ENCODE results near the gene FAU. TPM values are rescaled to one million over a fixed set of nuclear protein-coding genes. Genes with fewer than 3 reads are reported as not detected.

FAU gene
- total and polyA plus RNA-seq, 4 donors, result 674 to 1,172 (median 921) TPM

- Histone ChIP-seq H3K9me3 (ENCODE audit: control insufficient read depth, low read length) (no peaks in the 10 kb centered on the region), H3K36me3 (ENCODE audit: control insufficient read depth in 1 of 2, insufficient read depth in 2 of 2, low read length in 1 of 2) (no peaks in the 10 kb centered on the region), H3K4me1 (ENCODE audit: control insufficient read depth in 1 of 2, insufficient read depth in 2 of 2, low read length in 2 of 2) (no peaks in the 10 kb centered on the region), H3K4me3 (ENCODE audit: low read length in 2 of 2) (no peak overlapping the region), H3K27me3 (ENCODE audit: control insufficient read depth in 1 of 2, insufficient read depth in 2 of 2, low read length in 1 of 2) (no peaks in the 10 kb centered on the region), H3K27ac (ENCODE audit: low read depth in 1 of 2, low read length in 2 of 2) (no peak overlapping the region)
- 71 to 74% methylated on average over 22 of the region's 22 CpGs for WGBS, 2 donors
- no peak for DNase-seq
- intact Hi-C loops (cut with DNase I), result loop anchor here in 1 of 2 donors (5.0 kb wide), 1 partner anchor 53 kb away; the partner anchor contains the start of gene SAC3D1
- ATAC-seq (ENCODE audit: low FRiP score), result no peak
Measured at GRCh38 chr11:65095427-65095826, 26.5 kb downstream of the FAU start.

DNA sequence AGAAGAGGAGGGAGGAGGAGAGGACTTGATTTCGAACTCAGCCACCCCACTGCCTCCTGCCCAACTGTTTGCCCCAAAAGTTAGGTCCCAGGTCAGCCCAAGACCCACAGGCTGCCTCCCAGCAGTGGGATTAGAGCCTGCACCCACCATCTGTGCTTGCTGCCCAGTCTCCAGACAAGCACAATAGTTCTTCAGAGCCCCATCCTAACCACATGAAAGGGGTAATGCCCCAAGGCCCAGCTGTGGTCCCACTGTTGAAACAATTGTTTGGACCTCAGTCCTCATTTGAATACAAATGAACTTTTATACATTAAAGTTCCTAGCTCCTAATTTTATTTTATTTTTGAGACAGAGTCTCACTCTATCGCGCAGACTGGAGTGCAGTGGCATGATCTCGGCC is 31.3 kb downstream of the FAU start:
- WGBS, 2 donors, result 89 to 95% methylated on average over 4 of the region's 4 CpGs
- no peak for DNase-seq
- ATAC-seq (ENCODE audit: low FRiP score), result no peak

GRCh38 chr11:65089621-65090020 is 32.3 kb downstream of the FAU start:
- H3K27ac ChIP-seq (ENCODE audit: low read depth in 1 of 2, low read length in 2 of 2), result no peak overlapping the region
- H3K27me3 ChIP-seq (ENCODE audit: control insufficient read depth in 1 of 2, insufficient read depth in 2 of 2, low read length in 1 of 2), result no peaks in the 10 kb centered on the region
- H3K9me3 ChIP-seq (ENCODE audit: control insufficient read depth, low read length), result no peaks in the 10 kb centered on the region
- 89 to 91% methylated on average over 4 of the region's 4 CpGs for WGBS, 2 donors
- H3K4me1 ChIP-seq (ENCODE audit: control insufficient read depth in 1 of 2, insufficient read depth in 2 of 2, low read length in 2 of 2), result no peaks in the 10 kb centered on the region
- no peak overlapping the region for H3K4me3 ChIP-seq (ENCODE audit: low read length in 2 of 2)
- intact Hi-C loops (cut with DNase I), result loop anchor here in 1 of 2 donors (10.0 kb wide), 1 partner anchor 65 kb away; the partner anchor contains the start of gene SNX15
- ATAC-seq (ENCODE audit: low FRiP score), result no peak
- no peak for DNase-seq
- H3K36me3 ChIP-seq (ENCODE audit: control insufficient read depth in 1 of 2, insufficient read depth in 2 of 2, low read length in 1 of 2), result no peaks in the 10 kb centered on the region

More for the DNA sequence above, 31.3 kb downstream of the FAU start:
- Histone ChIP-seq H3K9me3 (ENCODE audit: control insufficient read depth, low read length) (no peaks in the 10 kb centered on the region), H3K36me3 (ENCODE audit: control insufficient read depth in 1 of 2, insufficient read depth in 2 of 2, low read length in 1 of 2) (no peaks in the 10 kb centered on the region), H3K4me3 (ENCODE audit: low read length in 2 of 2) (no peak overlapping the region), H3K4me1 (ENCODE audit: control insufficient read depth in 1 of 2, insufficient read depth in 2 of 2, low read length in 2 of 2) (no peaks in the 10 kb centered on the region), H3K27ac (ENCODE audit: low read depth in 1 of 2, low read length in 2 of 2) (no peak overlapping the region), H3K27me3 (ENCODE audit: control insufficient read depth in 1 of 2, insufficient read depth in 2 of 2, low read length in 1 of 2) (no peaks in the 10 kb centered on the region)
- intact Hi-C loops (cut with DNase I), result no loop called here

DNA sequence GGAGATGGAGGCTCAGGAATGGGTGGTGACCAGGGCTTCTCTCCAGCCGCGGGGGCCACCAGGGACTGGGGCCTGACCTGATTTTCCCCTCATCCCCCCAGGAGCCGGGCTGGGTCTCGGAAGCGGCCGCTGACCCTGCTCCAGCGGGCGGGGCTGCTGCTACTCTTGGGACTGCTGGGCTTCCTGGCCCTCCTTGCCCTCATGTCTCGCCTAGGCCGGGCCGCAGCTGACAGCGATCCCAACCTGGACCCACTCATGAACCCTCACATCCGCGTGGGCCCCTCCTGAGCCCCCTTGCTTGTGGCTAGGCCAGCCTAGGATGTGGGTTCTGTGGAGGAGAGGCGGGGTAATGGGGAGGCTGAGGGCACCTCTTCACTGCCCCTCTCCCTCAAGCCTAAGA is 34.1 kb downstream of the FAU start:
- no peak overlapping the region for H3K27ac ChIP-seq (ENCODE audit: low read depth in 1 of 2, low read length in 2 of 2)
- no peaks in the 10 kb centered on the region for H3K27me3 ChIP-seq (ENCODE audit: control insufficient read depth in 1 of 2, insufficient read depth in 2 of 2, low read length in 1 of 2)
- 90 to 93% methylated on average over 15 of the region's 15 CpGs for WGBS, 2 donors
- no peak overlapping the region for H3K4me3 ChIP-seq (ENCODE audit: low read length in 2 of 2)
- no peaks in the 10 kb centered on the region for H3K4me1 ChIP-seq (ENCODE audit: control insufficient read depth in 1 of 2, insufficient read depth in 2 of 2, low read length in 2 of 2)
- ATAC-seq (ENCODE audit: low FRiP score) (no peak), DNase-seq (no peak)
- intact Hi-C loops (cut with DNase I), result loop anchor here in 1 of 2 donors (10.0 kb wide), 1 partner anchor 63 kb away; the partner anchor contains the start of gene SNX15
- H3K9me3 ChIP-seq (ENCODE audit: control insufficient read depth, low read length), result no peaks in the 10 kb centered on the region
- H3K36me3 ChIP-seq (ENCODE audit: control insufficient read depth in 1 of 2, insufficient read depth in 2 of 2, low read length in 1 of 2), result no peaks in the 10 kb centered on the region

DNA sequence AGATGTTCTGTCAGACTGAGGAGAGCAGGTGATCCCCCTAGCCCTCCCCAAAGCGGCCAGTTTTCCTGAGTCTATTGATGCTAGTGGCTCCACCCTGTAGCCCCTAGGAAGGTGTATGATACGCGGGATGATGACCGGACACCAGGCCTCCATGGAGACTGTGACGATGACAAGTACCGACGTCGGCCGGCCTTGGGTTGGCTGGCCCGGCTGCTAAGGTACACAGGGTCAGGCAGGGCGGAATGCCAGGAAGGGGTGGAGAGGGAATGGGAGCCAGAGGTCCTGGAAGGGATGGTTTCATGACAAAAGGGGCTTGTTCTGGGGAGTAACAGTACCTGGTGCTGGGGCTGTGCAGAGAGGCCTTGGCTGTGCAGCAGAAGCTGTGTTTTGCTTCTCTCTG is 34.7 kb downstream of the FAU start:
- intact Hi-C loops (cut with DNase I), result loop anchor here in 1 of 2 donors (10.0 kb wide), 1 partner anchor 62 kb away; the partner anchor contains the start of gene SNX15
- H3K4me1 ChIP-seq (ENCODE audit: control insufficient read depth in 1 of 2, insufficient read depth in 2 of 2, low read length in 2 of 2), result no peaks in the 10 kb centered on the region
- H3K4me3 ChIP-seq (ENCODE audit: low read length in 2 of 2), result no peak overlapping the region
- no peak for DNase-seq
- no peak for ATAC-seq (ENCODE audit: low FRiP score)
- no peaks in the 10 kb centered on the region for H3K27me3 ChIP-seq (ENCODE audit: control insufficient read depth in 1 of 2, insufficient read depth in 2 of 2, low read length in 1 of 2)
- H3K27ac ChIP-seq (ENCODE audit: low read depth in 1 of 2, low read length in 2 of 2), result no peak overlapping the region
- H3K9me3 ChIP-seq (ENCODE audit: control insufficient read depth, low read length), result no peaks in the 10 kb centered on the region
- 86 to 89% methylated on average over 11 of the region's 11 CpGs for WGBS, 2 donors
- no peaks in the 10 kb centered on the region for H3K36me3 ChIP-seq (ENCODE audit: control insufficient read depth in 1 of 2, insufficient read depth in 2 of 2, low read length in 1 of 2)

DNA sequence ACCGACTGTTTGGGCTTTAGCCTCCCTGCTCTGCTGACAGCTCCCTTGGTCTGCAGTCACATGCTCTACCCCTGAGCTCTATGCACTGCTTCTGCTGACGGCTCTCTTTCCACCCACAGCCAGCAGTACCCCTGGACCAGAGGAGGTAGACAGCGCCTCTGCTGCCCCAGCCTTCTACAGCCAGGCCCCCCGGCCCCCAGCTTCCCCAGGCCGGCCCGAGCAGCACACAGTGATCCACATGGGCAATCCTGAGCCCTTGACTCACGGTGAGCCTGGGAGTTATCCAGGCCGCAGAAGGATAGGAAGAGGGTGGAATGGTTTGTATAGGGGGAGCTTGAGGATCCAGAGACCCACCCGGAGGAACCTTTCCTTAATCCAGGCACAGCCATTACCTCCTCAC is 35.1 kb downstream of the FAU start:
- Histone ChIP-seq H3K36me3 (ENCODE audit: control insufficient read depth in 1 of 2, insufficient read depth in 2 of 2, low read length in 1 of 2) (no peaks in the 10 kb centered on the region), H3K27me3 (ENCODE audit: control insufficient read depth in 1 of 2, insufficient read depth in 2 of 2, low read length in 1 of 2) (no peaks in the 10 kb centered on the region), H3K27ac (ENCODE audit: low read depth in 1 of 2, low read length in 2 of 2) (no peak overlapping the region), H3K4me3 (ENCODE audit: low read length in 2 of 2) (no peak overlapping the region), H3K4me1 (ENCODE audit: control insufficient read depth in 1 of 2, insufficient read depth in 2 of 2, low read length in 2 of 2) (no peaks in the 10 kb centered on the region), H3K9me3 (ENCODE audit: control insufficient read depth, low read length) (no peaks in the 10 kb centered on the region)
- intact Hi-C loops (cut with DNase I), result loop anchor here in 1 of 2 donors (10.0 kb wide), 1 partner anchor 62 kb away; the partner anchor contains the start of gene SNX15
- no peak for ATAC-seq (ENCODE audit: low FRiP score)
- no peak for DNase-seq
- WGBS, 2 donors, result 88 to 94% methylated on average over 9 of the region's 9 CpGs

- H3K36me3 ChIP-seq (ENCODE audit: control insufficient read depth in 1 of 2, insufficient read depth in 2 of 2, low read length in 1 of 2), result no peaks in the 10 kb centered on the region
- H3K27ac ChIP-seq (ENCODE audit: low read depth in 1 of 2, low read length in 2 of 2), result no peak overlapping the region
- H3K4me3 ChIP-seq (ENCODE audit: low read length in 2 of 2), result no peak overlapping the region
- no peaks in the 10 kb centered on the region for H3K9me3 ChIP-seq (ENCODE audit: control insufficient read depth, low read length)
- no peaks in the 10 kb centered on the region for H3K4me1 ChIP-seq (ENCODE audit: control insufficient read depth in 1 of 2, insufficient read depth in 2 of 2, low read length in 2 of 2)
- intact Hi-C loops (cut with DNase I), result loop anchor here in 1 of 2 donors (10.0 kb wide), 1 partner anchor 61 kb away; the partner anchor contains the start of gene SNX15
- DNase-seq (no peak), ATAC-seq (ENCODE audit: low FRiP score) (no peak)
- 84 to 86% methylated on average over 4 of the region's 4 CpGs for WGBS, 2 donors
- no peaks in the 10 kb centered on the region for H3K27me3 ChIP-seq (ENCODE audit: control insufficient read depth in 1 of 2, insufficient read depth in 2 of 2, low read length in 1 of 2)
Measured at GRCh38 chr11:65085446-65085845, 36.5 kb downstream of the FAU start.

- ATAC-seq (ENCODE audit: low FRiP score), result no peak
- Histone ChIP-seq H3K4me3 (ENCODE audit: low read length in 2 of 2) (peak overlapping the region; percentile 79 to 83), H3K9me3 (ENCODE audit: control insufficient read depth, low read length) (no peaks in the 10 kb centered on the region), H3K27me3 (ENCODE audit: control insufficient read depth in 1 of 2, insufficient read depth in 2 of 2, low read length in 1 of 2) (no peaks in the 10 kb centered on the region), H3K27ac (ENCODE audit: low read depth in 1 of 2, low read length in 2 of 2) (peak overlapping the region in 1 of 2 donors; percentile 9), H3K36me3 (ENCODE audit: control insufficient read depth in 1 of 2, insufficient read depth in 2 of 2, low read length in 1 of 2) (no peaks in the 10 kb centered on the region), H3K4me1 (ENCODE audit: control insufficient read depth in 1 of 2, insufficient read depth in 2 of 2, low read length in 2 of 2) (no peaks in the 10 kb centered on the region)
- intact Hi-C loops (cut with DNase I), result loop anchor here (5.0 to 10.0 kb wide), 2 partner anchors 38 to 60 kb away; partner anchors contain the start of genes FAU (in 1 of the 2), MRPL49 (in 1 of the 2) and SNX15 (in 1 of the 2)
- WGBS, 2 donors, result 37 to 41% methylated on average over 23 of the region's 23 CpGs
- no peak for DNase-seq
Measured at GRCh38 chr11:65084598-65085375, 37.1 kb downstream of the FAU start.
